ENCODE measurements around the gene LSG1. TPM values are rescaled to one million over a fixed set of nuclear protein-coding genes. Genes with fewer than 3 reads are reported as not detected.

LSG1 gene
- total and polyA plus RNA-seq, 10 of the 15 experiments (the other 5 are each of a cell fraction or from before 2014, with no cell fraction given) = 14.3 to 75.6 (median 54.4) TPM

DNA sequence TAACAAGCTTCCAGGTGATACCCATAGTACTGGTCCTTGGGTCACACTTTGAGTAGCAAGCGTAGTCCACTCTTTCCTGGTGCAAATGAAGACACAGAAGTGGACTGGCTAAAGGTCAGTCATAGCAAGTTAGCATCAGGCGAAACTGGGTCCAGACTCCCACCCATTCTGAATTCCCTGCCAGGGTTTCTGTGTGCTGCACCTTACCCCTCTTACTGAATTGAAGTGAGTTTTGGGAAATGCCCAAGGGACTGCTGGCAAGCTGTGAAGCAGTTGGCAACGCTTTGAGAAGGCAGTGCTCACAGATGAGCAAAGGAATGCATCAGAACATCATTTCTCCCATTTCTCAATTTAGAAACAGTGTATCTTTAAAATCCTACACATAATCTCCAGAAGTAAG is 1.8 kb upstream of the LSG1 start (continued):
- TF ChIP-seq STAT1 (conservative IDR thresholded peaks at IDR 0.05) (no peak), MTA2 (IDR thresholded peaks at IDR 0.05; ENCODE audit: low read depth) (no peak), SMC3 (IDR thresholded peaks at IDR 0.05; ENCODE audit: borderline replicate concordance, low read length) (no peak), BMI1 (IDR thresholded peaks at IDR 0.05; ENCODE audit: borderline replicate concordance) (no peak), JUNB (IDR thresholded peaks at IDR 0.05) (no peak)
- TF ChIP-seq, protein P1, sequence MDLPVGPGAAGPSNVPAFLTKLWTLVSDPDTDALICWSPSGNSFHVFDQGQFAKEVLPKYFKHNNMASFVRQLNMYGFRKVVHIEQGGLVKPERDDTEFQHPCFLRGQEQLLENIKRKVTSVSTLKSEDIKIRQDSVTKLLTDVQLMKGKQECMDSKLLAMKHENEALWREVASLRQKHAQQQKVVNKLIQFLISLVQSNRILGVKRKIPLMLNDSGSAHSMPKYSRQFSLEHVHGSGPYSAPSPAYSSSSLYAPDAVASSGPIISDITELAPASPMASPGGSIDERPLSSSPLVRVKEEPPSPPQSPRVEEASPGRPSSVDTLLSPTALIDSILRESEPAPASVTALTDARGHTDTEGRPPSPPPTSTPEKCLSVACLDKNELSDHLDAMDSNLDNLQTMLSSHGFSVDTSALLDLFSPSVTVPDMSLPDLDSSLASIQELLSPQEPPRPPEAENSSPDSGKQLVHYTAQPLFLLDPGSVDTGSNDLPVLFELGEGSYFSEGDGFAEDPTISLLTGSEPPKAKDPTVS (IDR thresholded peaks at IDR 0.05; ENCODE audit: low read depth, low read length) = no peak

DNA sequence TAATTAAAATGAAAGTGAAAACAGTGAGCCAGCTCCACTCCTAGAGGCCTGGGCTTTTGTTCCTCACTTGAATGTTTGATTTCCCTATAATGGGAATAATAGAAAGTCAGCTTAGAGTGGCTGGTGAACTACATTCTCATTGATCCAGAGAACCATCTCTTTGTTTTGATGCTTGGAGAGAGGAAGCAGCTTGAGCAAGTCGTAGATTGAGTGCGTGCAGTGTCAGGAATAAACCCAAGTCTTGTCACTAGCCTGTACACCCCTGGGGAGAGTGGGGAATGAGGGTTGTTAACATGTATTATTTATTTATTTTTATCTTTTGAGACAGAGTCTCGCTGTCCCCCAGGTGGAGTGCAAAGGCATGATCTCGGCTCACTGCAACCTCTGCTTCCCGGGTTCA is 885 bp upstream of the LSG1 start:
- no peaks in the 10 kb centered on the region for H3K27me3 ChIP-seq (replicated peaks in 1 of 2; ENCODE audit: control insufficient read depth in 2 of 2, insufficient read depth in 2 of 2, low read length in 1 of 2)
- peaks cover 21% of the 10 kb centered on the region for H3K4me1 ChIP-seq (ENCODE audit: control insufficient read depth, insufficient read depth, low read length)
- peaks cover 30% of the 10 kb centered on the region for H3K79me2 ChIP-seq (ENCODE audit: control insufficient read depth, insufficient read depth, low read length)
- no peaks in the 10 kb centered on the region for H3K9me3 ChIP-seq (replicated peaks; ENCODE audit: control insufficient read depth, insufficient read depth, low read length)
- H3K9ac ChIP-seq (ENCODE audit: control insufficient read depth, insufficient read depth, low read length) = peak overlapping the region; percentile 82
- in situ Hi-C loops (cut with MboI) = loop anchor here (5.0 to 10.0 kb wide), 3 partner anchors 594 to 864 kb away; partner anchors contain the start of gene ACAP2
- BruUV-seq (replicated peaks) = TSS peak; percentile 99
- intact Hi-C loops (cut with micrococcal nuclease; ENCODE audit: unreplicated experiment) = loop anchor here (2.0 kb wide), 1 partner anchor 588 kb away; no protein-coding TSS in a partner anchor
- WGBS (ENCODE audit: insufficient coverage, insufficient replicate concordance, low lambda C conversion rate, missing lambda C conversion rate) = 48% methylated on average over 5 of the region's 5 CpGs
- ChIA-PET SMC1A (ENCODE audit: uncharacterized antibody, unreplicated experiment) (interaction anchor here (0.7 to 4.7 kb wide), 16 partner anchors 10 to 865 kb away, joined by 3 to 41 read pairs (median 4); partner anchors contain the start of genes TMEM44 and XXYLT1), CTCF (interaction anchor here (0.6 to 6.0 kb wide), 17 partner anchors 10 to 598 kb away, joined by 3 to 96 read pairs (median 9); partner anchors contain the start of genes FAM43A and XXYLT1), POLR2A (interaction anchor here (0.5 to 1.2 kb wide), 8 partner anchors 18 to 835 kb away, joined by 3 to 6 read pairs (median 4); partner anchors contain the start of gene XXYLT1), RAD21 (ENCODE audit: unreplicated experiment) (interaction anchor here (0.6 to 6.3 kb wide), 13 partner anchors 10 to 768 kb away, joined by 3 to 69 read pairs (median 7); partner anchors contain the start of gene XXYLT1)
- DNase-seq (ENCODE audit: low read depth, low spot score) (no peak), ATAC-seq (no peak), FAIRE-seq (no peak)
- no peaks in the 10 kb centered on the region for H4K20me1 ChIP-seq (ENCODE audit: control insufficient read depth, insufficient read depth)
- peak overlapping the region; percentile 83 for H3K4me2 ChIP-seq (ENCODE audit: control insufficient read depth, insufficient read depth)
- peak overlapping the region; percentile 93 for H3K4me3 ChIP-seq
- no peak for TF ChIP-seq FOXK2 (IDR thresholded peaks at IDR 0.05)
- TF ChIP-seq, protein P2, sequence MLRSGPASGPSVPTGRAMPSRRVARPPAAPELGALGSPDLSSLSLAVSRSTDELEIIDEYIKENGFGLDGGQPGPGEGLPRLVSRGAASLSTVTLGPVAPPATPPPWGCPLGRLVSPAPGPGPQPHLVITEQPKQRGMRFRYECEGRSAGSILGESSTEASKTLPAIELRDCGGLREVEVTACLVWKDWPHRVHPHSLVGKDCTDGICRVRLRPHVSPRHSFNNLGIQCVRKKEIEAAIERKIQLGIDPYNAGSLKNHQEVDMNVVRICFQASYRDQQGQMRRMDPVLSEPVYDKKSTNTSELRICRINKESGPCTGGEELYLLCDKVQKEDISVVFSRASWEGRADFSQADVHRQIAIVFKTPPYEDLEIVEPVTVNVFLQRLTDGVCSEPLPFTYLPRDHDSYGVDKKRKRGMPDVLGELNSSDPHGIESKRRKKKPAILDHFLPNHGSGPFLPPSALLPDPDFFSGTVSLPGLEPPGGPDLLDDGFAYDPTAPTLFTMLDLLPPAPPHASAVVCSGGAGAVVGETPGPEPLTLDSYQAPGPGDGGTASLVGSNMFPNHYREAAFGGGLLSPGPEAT (IDR thresholded peaks at IDR 0.05; ENCODE audit: low read depth) = no peak
- TF ChIP-seq KLF5 (IDR thresholded peaks at IDR 0.05; ENCODE audit: partially characterized antibody) = no peak
- TF ChIP-seq SMC3 (IDR thresholded peaks at IDR 0.05; ENCODE audit: borderline replicate concordance, low read length) = no peak
- TF ChIP-seq RAD51 (IDR thresholded peaks at IDR 0.05) = no peak
- TF ChIP-seq MTA2 (IDR thresholded peaks at IDR 0.05; ENCODE audit: low read depth) = no peak
- TF ChIP-seq NR2C1 (IDR thresholded peaks at IDR 0.05) = no peak
- TF ChIP-seq, protein P3, sequence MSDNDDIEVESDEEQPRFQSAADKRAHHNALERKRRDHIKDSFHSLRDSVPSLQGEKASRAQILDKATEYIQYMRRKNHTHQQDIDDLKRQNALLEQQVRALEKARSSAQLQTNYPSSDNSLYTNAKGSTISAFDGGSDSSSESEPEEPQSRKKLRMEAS (IDR thresholded peaks at IDR 0.05; ENCODE audit: low read depth, low read length) = no peak
- no peak for TF ChIP-seq CHD4 (IDR thresholded peaks at IDR 0.05)
- no peak for TF ChIP-seq CREB1 (IDR thresholded peaks at IDR 0.05; ENCODE audit: low read depth)
- TF ChIP-seq STAT3 (IDR thresholded peaks at IDR 0.05; ENCODE audit: low read depth, low read length) = no peak
- TF ChIP-seq SREBF1 (IDR thresholded peaks at IDR 0.05; ENCODE audit: low read length) = no peak
- no peak for TF ChIP-seq KAT2A (conservative IDR thresholded peaks at IDR 0.05; ENCODE audit: control insufficient read depth, low read depth, low read length)
- no peak for TF ChIP-seq POLR2AphosphoS2 (IDR thresholded peaks at IDR 0.05; ENCODE audit: low read depth, low read length)
- TF ChIP-seq BACH1 (IDR thresholded peaks at IDR 0.05; ENCODE audit: borderline replicate concordance) = no peak
- TF ChIP-seq JUNB (IDR thresholded peaks at IDR 0.05) = no peak
- TF ChIP-seq, protein P4, sequence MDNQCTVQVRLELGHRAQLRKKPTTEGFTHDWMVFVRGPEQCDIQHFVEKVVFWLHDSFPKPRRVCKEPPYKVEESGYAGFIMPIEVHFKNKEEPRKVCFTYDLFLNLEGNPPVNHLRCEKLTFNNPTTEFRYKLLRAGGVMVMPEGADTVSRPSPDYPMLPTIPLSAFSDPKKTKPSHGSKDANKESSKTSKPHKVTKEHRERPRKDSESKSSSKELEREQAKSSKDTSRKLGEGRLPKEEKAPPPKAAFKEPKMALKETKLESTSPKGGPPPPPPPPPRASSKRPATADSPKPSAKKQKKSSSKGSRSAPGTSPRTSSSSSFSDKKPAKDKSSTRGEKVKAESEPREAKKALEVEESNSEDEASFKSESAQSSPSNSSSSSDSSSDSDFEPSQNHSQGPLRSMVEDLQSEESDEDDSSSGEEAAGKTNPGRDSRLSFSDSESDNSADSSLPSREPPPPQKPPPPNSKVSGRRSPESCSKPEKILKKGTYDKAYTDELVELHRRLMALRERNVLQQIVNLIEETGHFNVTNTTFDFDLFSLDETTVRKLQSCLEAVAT (IDR thresholded peaks at IDR 0.05) = no peak
- peaks cover 0 to 4% of the 10 kb centered on the region in 2 experiments; a peak in 2 of 4 replicates for H3K36me3 ChIP-seq (ENCODE audit: control insufficient read depth in 2 of 2, insufficient read depth in 2 of 2, low read length in 1 of 2)
- H3K27ac ChIP-seq (ENCODE audit: control insufficient read depth, insufficient read depth) = peak overlapping the region; percentile 96
- H2AFZ ChIP-seq (ENCODE audit: control insufficient read depth, low read depth, low read length) = peak overlapping the region; percentile 96
